NCI-H446 treated with DMSO at 0.1 percent for 48 hours (cell line): ENCODE data around the gene JAZF1.

Experiments
- DNase-seq: peaks from one replicate; lab custom pipeline; 2025; lab: John Stamatoyannopoulos, UW

Gene JAZF1

GRCh38 chr7:28106321-28106829, 74.2 kb downstream of the JAZF1 start:
- DNase-seq = no peak

- DNase-seq = no peak
Observed at GRCh38 chr7:28105234-28105633, 75.4 kb downstream of the JAZF1 start.

GRCh38 chr7:28104811-28105210, 75.8 kb downstream of the JAZF1 start:
- no peak for DNase-seq

- DNase-seq = no peak
Observed at GRCh38 chr7:28104041-28104541, 76.5 kb downstream of the JAZF1 start.

GRCh38 chr7:28102797-28103196, 77.8 kb downstream of the JAZF1 start:
- DNase-seq = no peak

GRCh38 chr7:28096713-28097112, 83.9 kb downstream of the JAZF1 start:
- DNase-seq = no peak

GRCh38 chr7:28095231-28095630, 85.4 kb downstream of the JAZF1 start:
- no peak for DNase-seq

- peak; percentile 13 for DNase-seq
Observed at GRCh38 chr7:28093623-28094232, 86.9 kb downstream of the JAZF1 start.

GRCh38 chr7:28091190-28091589, 89.4 kb downstream of the JAZF1 start:
- no peak for DNase-seq

- DNase-seq = no peak
Observed at GRCh38 chr7:28088901-28089714, 91.5 kb downstream of the JAZF1 start.

- no peak for DNase-seq
Observed at GRCh38 chr7:28088032-28088431, 92.6 kb downstream of the JAZF1 start.

GRCh38 chr7:28086198-28086597, 94.4 kb downstream of the JAZF1 start:
- no peak for DNase-seq

GRCh38 chr7:28083998-28084985, 96.3 kb downstream of the JAZF1 start:
- no peak for DNase-seq

- DNase-seq = no peak
Observed at GRCh38 chr7:28083164-28083997, 97.2 kb downstream of the JAZF1 start.

- no peak for DNase-seq
Observed at GRCh38 chr7:28082071-28082470, 98.5 kb downstream of the JAZF1 start.

GRCh38 chr7:28081016-28081415, 99.6 kb downstream of the JAZF1 start:
- DNase-seq = no peak

GRCh38 chr7:28078036-28078901, 102.3 kb downstream of the JAZF1 start:
- DNase-seq = no peak

- no peak for DNase-seq
Observed at GRCh38 chr7:28077616-28078015, 103.0 kb downstream of the JAZF1 start.

GRCh38 chr7:28076423-28077200, 104.0 kb downstream of the JAZF1 start:
- DNase-seq = no peak
